Measurements from ENCODE around the gene SLIT3. TPM values are rescaled to one million over a fixed set of nuclear protein-coding genes. Genes with fewer than 3 reads are reported as not detected.

Gene SLIT3
- total RNA-seq, 2 experiments from 2014 or later: not detected

DNA sequence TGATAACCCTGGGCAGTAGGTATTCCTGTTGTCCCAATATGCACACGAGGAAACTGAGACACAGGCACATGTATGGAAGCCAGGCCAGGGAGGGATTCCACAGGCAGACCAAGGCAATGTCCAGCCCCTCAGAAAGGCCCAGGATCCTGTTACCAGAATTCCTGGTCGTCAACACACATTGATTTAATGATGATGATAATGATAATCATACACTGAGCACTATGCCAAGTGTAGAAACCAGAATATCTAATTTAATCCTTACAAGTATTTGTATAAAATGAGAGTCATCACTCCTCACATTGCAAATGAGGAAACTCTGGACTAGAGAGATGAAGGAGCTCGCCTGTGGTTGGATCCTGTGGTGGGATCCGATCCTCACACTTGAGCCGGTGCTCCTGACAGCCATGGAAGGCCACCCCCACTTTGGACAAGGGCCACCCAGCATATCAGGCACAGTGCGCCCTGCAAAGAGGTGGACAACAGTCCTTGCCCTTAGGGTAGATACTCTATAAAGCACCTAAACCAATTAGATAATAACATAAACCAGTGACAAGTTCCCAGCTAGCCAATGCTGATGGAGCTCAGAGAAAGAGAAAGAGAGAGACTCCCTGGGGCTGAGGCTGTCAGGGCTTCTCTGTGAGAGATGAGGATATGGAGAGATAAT is 185.3 kb downstream of the SLIT3 start:
- POLR2A ChIA-PET: no interaction called here
- Mint-ChIP-seq H3K27ac (no peak overlapping the region), H3K4me1 (ENCODE audit: low read depth) (no peaks in the 10 kb centered on the region), H3K27me3 (no peaks in the 10 kb centered on the region), H3K9me3 (no peaks in the 10 kb centered on the region), H3K4me3 (no peak overlapping the region), H3K36me3 (ENCODE audit: low read depth) (no peaks in the 10 kb centered on the region)
- Histone ChIP-seq H3K4me1 (ENCODE audit: insufficient read depth, low read length) (no peaks in the 10 kb centered on the region), H3K27ac (ENCODE audit: low read depth in 1 of 2, low read length in 2 of 2) (no peak overlapping the region), H3K9me3 (ENCODE audit: control insufficient read depth in 1 of 2, insufficient read depth in 1 of 2, low read length in 2 of 2) (no peaks in the 10 kb centered on the region), H3K36me3 (ENCODE audit: insufficient read depth, low read length) (no peaks in the 10 kb centered on the region), H3K4me3 (ENCODE audit: low read length) (no peak overlapping the region), H3K27me3 (ENCODE audit: control insufficient read depth in 1 of 2, insufficient read depth in 2 of 2, low read length in 2 of 2) (peaks cover 0 to 3% of the 10 kb centered on the region in 2 experiments)
- intact Hi-C loops (cut with DNase I, micrococcal nuclease): no loop called here
- CTCF ChIA-PET: no interaction called here
- ATAC-seq (ENCODE audit: poor library complexity): no peak
- no peak for DNase-seq
- no peak for TF ChIP-seq CTCF (IDR thresholded peaks at IDR 0.05)

GRCh38 chr5:169114466-169115065 is 186.4 kb downstream of the SLIT3 start:
- POLR2A ChIA-PET: no interaction called here
- DNase-seq: no peak
- H3K9me3 ChIP-seq (ENCODE audit: control insufficient read depth in 1 of 2, insufficient read depth in 1 of 2, low read length in 2 of 2): no peaks in the 10 kb centered on the region
- intact Hi-C loops (cut with DNase I, micrococcal nuclease): no loop called here
- Mint-ChIP-seq H3K4me3 (no peak overlapping the region), H3K36me3 (ENCODE audit: low read depth) (no peaks in the 10 kb centered on the region), H3K9me3 (no peaks in the 10 kb centered on the region), H3K27me3 (no peaks in the 10 kb centered on the region), H3K4me1 (ENCODE audit: low read depth) (no peaks in the 10 kb centered on the region), H3K27ac (no peak overlapping the region)
- ATAC-seq (ENCODE audit: poor library complexity): no peak
- H3K27me3 ChIP-seq (ENCODE audit: control insufficient read depth in 1 of 2, insufficient read depth in 2 of 2, low read length in 2 of 2): peaks cover 0 to 3% of the 10 kb centered on the region in 2 experiments
- H3K36me3 ChIP-seq (ENCODE audit: insufficient read depth, low read length): no peaks in the 10 kb centered on the region
- CTCF ChIA-PET: no interaction called here
- no peak overlapping the region for H3K4me3 ChIP-seq (ENCODE audit: low read length)
- no peak overlapping the region for H3K27ac ChIP-seq (ENCODE audit: low read depth in 1 of 2, low read length in 2 of 2)
- no peaks in the 10 kb centered on the region for H3K4me1 ChIP-seq (ENCODE audit: insufficient read depth, low read length)
- no peak for TF ChIP-seq CTCF (IDR thresholded peaks at IDR 0.05)

GRCh38 chr5:169112016-169112415 is 188.9 kb downstream of the SLIT3 start:
- TF ChIP-seq CTCF (IDR thresholded peaks at IDR 0.05): no peak
- peaks cover 0 to 4% of the 10 kb centered on the region in 2 experiments for H3K9me3 ChIP-seq (ENCODE audit: control insufficient read depth in 1 of 2, insufficient read depth in 1 of 2, low read length in 2 of 2)
- DNase-seq (no peak), ATAC-seq (ENCODE audit: poor library complexity) (no peak)
- no peak overlapping the region for H3K27ac ChIP-seq (ENCODE audit: low read depth in 1 of 2, low read length in 2 of 2)
- no peak overlapping the region for H3K4me3 ChIP-seq (ENCODE audit: low read length)
- Mint-ChIP-seq H3K27me3 (no peaks in the 10 kb centered on the region), H3K4me3 (no peak overlapping the region), H3K27ac (no peak overlapping the region), H3K9me3 (no peaks in the 10 kb centered on the region), H3K36me3 (ENCODE audit: low read depth) (no peaks in the 10 kb centered on the region), H3K4me1 (ENCODE audit: low read depth) (no peaks in the 10 kb centered on the region)
- no peaks in the 10 kb centered on the region for H3K36me3 ChIP-seq (ENCODE audit: insufficient read depth, low read length)
- no peaks in the 10 kb centered on the region for H3K4me1 ChIP-seq (ENCODE audit: insufficient read depth, low read length)
- CTCF ChIA-PET: no interaction called here
- peaks cover 0 to 3% of the 10 kb centered on the region in 2 experiments for H3K27me3 ChIP-seq (ENCODE audit: control insufficient read depth in 1 of 2, insufficient read depth in 2 of 2, low read length in 2 of 2)
- POLR2A ChIA-PET: no interaction called here
- intact Hi-C loops (cut with DNase I, micrococcal nuclease): no loop called here
